HFF-Myc (cell line): ENCODE results near the gene MYADML2.

ENCODE experiments used
- DNase-seq: peaks from one replicate; pipeline ENCODE4 v3.0.0-alpha.2; 2011; ENCODE audit warnings: low read depth; ENCODE audit errors: extremely low read depth
- H3K4me3 ChIP-seq: replicated peaks from 2 replicates; pipeline ENCODE4 v1.5.1; 2011; ENCODE audit warnings: low read depth, mild to moderate bottlenecking, control low read depth, low read length
- CTCF ChIP-seq: IDR thresholded peaks from 2 replicates; pipeline ENCODE4 v1.5.1; 2012; ENCODE audit warnings: mild to moderate bottlenecking, low read depth, low read length, control low read depth; ENCODE audit errors: missing control alignments

Gene MYADML2

DNA sequence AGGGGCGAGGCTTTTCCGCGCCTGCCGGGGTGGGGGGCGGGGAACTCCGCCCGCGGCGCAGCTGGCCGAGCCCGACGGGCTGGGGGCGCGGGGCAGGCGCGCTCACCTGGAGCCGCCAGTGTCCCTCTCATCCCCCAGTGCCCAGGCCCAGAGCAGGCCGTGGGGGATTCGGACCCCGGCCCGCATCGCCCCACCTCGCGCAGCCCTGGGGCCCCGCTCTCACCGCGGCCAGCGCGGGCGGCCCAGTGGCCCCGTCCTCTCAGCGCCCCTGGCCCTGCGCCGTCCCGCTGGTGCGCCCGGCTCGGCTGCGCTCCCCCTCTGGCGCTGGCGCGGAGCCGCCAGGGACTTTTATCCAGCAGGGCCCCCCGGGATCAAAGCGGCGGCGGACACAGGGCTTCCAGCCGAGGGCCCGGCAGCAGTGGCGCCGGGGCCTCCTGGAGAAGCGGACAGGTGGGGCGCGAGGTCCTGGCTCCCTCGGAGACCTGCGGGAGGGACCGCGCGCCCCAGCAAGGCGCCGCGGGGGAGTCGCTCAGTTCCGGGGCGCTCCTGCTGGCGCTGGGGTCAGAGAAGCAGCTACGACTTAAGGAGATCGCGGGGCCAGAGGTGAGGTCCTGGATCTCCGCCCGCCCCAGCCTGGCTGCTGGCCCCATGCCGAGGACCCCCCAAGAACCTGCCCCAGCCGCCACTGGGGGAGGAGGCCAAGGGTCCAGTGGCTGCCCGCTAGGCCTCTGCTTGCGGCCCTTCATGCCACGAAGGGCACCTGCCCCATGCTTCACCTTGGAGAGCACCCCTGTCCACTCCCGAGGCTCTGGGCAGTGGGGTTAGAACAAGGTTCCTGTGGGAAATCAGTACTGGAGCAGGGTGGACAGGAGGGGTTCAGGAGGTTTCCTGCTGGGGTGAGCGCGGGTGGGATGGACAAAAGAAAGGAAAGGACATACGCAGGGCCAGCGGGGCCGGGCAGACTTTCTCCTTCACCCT lies 14.8 kb upstream of the MYADML2 start:
- no peak overlapping the region for H3K4me3 ChIP-seq
- no peak for TF ChIP-seq CTCF
- DNase-seq = no peak

- H3K4me3 ChIP-seq = no peak within 1 kb of the TSS
- no peak for TF ChIP-seq CTCF
- DNase-seq = no peak
Observed at GRCh38 chr17:81961087-81961511, 14.1 kb upstream of the MYADML2 start, which contains the start of gene NOTUM. Gene NOTUM, minus strand, starts transcription at chr17:81961187. Its CDS starts 278 bp downstream, at chr17:81960909.

- TF ChIP-seq CTCF = no peak
- DNase-seq = no peak
- no peak overlapping the region for H3K4me3 ChIP-seq
Observed at GRCh38 chr17:81960130-81960958, 13.3 kb upstream of the MYADML2 start.

DNA sequence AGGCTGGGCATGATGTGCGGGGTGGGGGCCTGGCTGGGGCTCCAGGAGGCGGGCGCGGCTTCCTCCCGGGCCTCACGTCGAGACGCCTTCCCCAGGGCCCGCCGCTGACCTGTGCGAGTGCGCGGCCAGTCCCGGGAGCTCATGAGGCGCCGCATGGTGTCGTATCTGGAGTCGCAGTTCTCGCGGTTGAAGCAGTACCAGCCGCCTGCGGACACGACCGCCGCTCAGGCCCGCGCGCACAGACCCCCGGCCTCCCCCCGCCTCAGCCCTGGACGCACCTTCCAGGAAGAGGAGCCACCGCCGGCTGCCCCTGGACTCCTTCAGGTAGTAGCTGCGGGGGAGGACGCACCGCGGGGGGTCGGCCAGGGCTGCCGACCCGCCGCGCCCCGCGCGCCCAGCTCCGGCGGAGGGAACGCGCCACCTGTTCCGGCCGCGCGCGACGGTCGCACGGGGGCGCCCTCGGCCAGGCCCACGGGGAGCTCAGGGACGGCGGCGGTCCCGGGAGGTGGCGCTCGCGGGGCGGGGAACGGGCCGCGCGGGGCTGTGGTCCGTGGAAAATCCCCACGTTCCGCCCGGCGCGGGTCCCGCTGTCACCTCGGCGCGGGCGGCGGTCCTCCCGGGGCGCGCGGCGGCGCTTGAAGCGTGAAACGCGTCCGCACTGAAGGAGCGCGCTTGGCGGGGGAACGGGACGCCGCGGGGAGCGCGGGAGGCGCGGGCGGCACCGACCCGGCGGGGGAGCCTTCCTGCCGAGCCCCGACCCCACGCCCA lies 12.5 kb upstream of the MYADML2 start:
- H3K4me3 ChIP-seq = no peak overlapping the region
- DNase-seq = no peak
- TF ChIP-seq CTCF = peak; percentile 33

DNA sequence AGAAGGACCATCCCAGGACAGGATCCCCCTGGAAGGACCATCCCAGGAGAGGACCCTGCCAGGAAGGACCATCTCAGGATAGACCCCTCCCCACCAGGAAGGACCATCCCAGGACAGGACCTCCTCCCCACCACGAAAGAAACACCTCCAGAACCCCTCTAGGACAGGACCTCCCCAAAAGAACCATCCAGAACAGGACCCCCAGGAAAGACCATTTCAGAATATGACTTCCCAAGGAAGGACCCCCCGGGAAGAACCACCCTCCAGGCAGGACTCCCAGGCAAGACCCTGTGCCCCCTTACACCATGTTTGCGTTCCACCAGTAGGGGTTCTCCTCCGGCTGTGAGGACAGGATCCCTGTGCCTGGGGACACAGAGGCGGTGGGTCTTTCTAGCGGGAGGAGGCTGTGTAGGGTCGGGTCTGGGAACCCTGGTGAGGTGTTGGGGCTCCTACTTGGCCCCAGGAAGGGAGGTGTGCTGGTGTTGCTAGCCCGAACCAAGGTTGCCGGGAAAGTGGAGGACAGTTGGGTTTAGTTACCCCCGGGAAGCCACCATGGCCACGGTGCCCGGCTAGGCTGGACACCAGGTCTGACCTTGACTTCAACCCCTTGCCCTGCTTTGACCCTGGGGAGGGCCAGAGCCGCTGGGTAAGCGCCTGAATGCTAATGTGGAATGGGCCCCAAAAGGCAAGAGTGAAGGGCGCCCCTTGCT lies 11.8 kb upstream of the MYADML2 start:
- no peak for TF ChIP-seq CTCF
- DNase-seq = no peak
- no peak overlapping the region for H3K4me3 ChIP-seq
